ENCODE data around the gene ANKRD52. TPM values are rescaled to one million over a fixed set of nuclear protein-coding genes. Genes with fewer than 3 reads are reported as not detected.
"Not testable (repeated sequence)": the region's sequence is repeated elsewhere in the genome, so short reads cannot be mapped to it uniquely, and the experiment has no call there.

ANKRD52 gene
- total RNA-seq, 1 experiment from 2014 or later, result 9.1 TPM

- not testable (repeated sequence) for DNase-seq (ENCODE audit: low read depth)
These were observed 14.3 kb upstream of the ANKRD52 start for GRCh38 chr12:56272468-56272867.

- DNase-seq (ENCODE audit: low read depth), result peak; percentile 10
These were observed 12.8 kb upstream of the ANKRD52 start for GRCh38 chr12:56271031-56271430.

- no peak for DNase-seq (ENCODE audit: low read depth)
These were observed 9.4 kb upstream of the ANKRD52 start for GRCh38 chr12:56267443-56268071.

GRCh38 chr12:56266693-56267442 lies 8.7 kb upstream of the ANKRD52 start, which contains the start of gene COQ10A:
Gene COQ10A, plus strand, starts transcription at chr12:56266942. Its CDS starts 177 bp downstream, at chr12:56267119.
- peak; percentile 92 for DNase-seq (ENCODE audit: low read depth)

GRCh38 chr12:56266068-56266692 lies 8.0 kb upstream of the ANKRD52 start:
- DNase-seq (ENCODE audit: low read depth), result not testable (repeated sequence)

GRCh38 chr12:56262955-56263354 lies 4.8 kb upstream of the ANKRD52 start:
- not testable (repeated sequence) for DNase-seq (ENCODE audit: low read depth)

- peak; percentile 78 for DNase-seq (ENCODE audit: low read depth)
These were observed 3.5 kb upstream of the ANKRD52 start for GRCh38 chr12:56261503-56262232.

- DNase-seq (ENCODE audit: low read depth), result no peak
These were observed 2.7 kb upstream of the ANKRD52 start for GRCh38 chr12:56260921-56261320.

GRCh38 chr12:56260380-56260779 lies 2.2 kb upstream of the ANKRD52 start:
- DNase-seq (ENCODE audit: low read depth), result no peak

GRCh38 chr12:56258820-56259183 lies 618 bp upstream of the ANKRD52 start:
- no peak for DNase-seq (ENCODE audit: low read depth)

- DNase-seq (ENCODE audit: low read depth), result peak; percentile 56
These were observed 605 bp downstream of the ANKRD52 start for GRCh38 chr12:56257491-56258067.

- DNase-seq (ENCODE audit: low read depth), result no peak
These were observed 1.1 kb downstream of the ANKRD52 start for GRCh38 chr12:56257071-56257470.

- peak; percentile 90 for DNase-seq (ENCODE audit: low read depth)
These were observed 1.7 kb downstream of the ANKRD52 start for GRCh38 chr12:56256326-56256960.

- DNase-seq (ENCODE audit: low read depth), result no peak
These were observed 2.5 kb downstream of the ANKRD52 start for GRCh38 chr12:56255671-56256070.

GRCh38 chr12:56253091-56253490 lies 5.1 kb downstream of the ANKRD52 start:
- DNase-seq (ENCODE audit: low read depth), result no peak

- DNase-seq (ENCODE audit: low read depth), result no peak
These were observed 5.5 kb downstream of the ANKRD52 start for GRCh38 chr12:56252649-56253048.

- DNase-seq (ENCODE audit: low read depth), result no peak
These were observed 9.5 kb downstream of the ANKRD52 start for GRCh38 chr12:56248711-56249110.

- DNase-seq (ENCODE audit: low read depth), result no peak
These were observed 10.3 kb downstream of the ANKRD52 start for GRCh38 chr12:56247923-56248322.

GRCh38 chr12:56244494-56244893 lies 13.7 kb downstream of the ANKRD52 start:
- DNase-seq (ENCODE audit: low read depth), result no peak

GRCh38 chr12:56243731-56244181 lies 14.4 kb downstream of the ANKRD52 start:
- DNase-seq (ENCODE audit: low read depth), result no peak

GRCh38 chr12:56242986-56243385 lies 15.2 kb downstream of the ANKRD52 start:
- no peak for DNase-seq (ENCODE audit: low read depth)

Data from Daoy (cell line).